ENCODE results near the gene FOXP3.

DNA sequence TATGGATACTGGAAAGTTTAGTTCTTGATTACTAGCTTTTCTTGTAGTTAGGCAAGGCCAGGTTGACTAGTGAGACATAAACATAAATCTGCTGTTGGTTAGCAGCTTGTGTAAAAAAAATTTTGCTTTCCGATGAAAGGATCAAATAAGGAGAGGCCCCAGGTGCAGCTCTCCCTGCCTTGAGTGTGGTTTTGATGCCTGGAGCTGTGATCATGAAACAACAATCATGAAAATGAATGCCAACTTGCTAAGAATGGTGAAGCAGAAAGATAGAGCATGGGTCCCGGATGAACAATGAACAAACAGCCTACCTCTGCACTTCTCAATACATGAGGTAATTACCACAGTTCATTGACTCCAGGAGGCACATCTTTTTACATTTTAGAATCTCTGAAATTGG is 50.1 kb downstream of the FOXP3 start:
- no peak for TF ChIP-seq POLR2A (IDR thresholded peaks at IDR 0.05)
- TF ChIP-seq POLR2AphosphoS5 (IDR thresholded peaks at IDR 0.05) = no peak
